NCI-H82 (cell line): Measurements from ENCODE around the gene RAB3B.
"Not testable (repeated sequence)": the region's sequence is repeated elsewhere in the genome, so short reads cannot be mapped to it uniquely, and the experiment has no call there.

Source experiments
- DNase-seq: peaks from one replicate; lab custom pipeline; 2025; lab: John Stamatoyannopoulos, UW

The RAB3B gene

GRCh38 chr1:51989582-51990477, 670 bp downstream of the RAB3B start:
- DNase-seq: no peak

- DNase-seq: no peak
Measured at GRCh38 chr1:51988254-51988653, 2.2 kb downstream of the RAB3B start.

- no peak for DNase-seq
Measured at GRCh38 chr1:51986718-51987117, 3.8 kb downstream of the RAB3B start.

GRCh38 chr1:51982161-51982560, 8.3 kb downstream of the RAB3B start:
- no peak for DNase-seq

- DNase-seq: no peak
Measured at GRCh38 chr1:51981555-51981954, 8.9 kb downstream of the RAB3B start.

GRCh38 chr1:51978099-51978498, 12.4 kb downstream of the RAB3B start:
- DNase-seq: no peak

- DNase-seq: no peak
Measured at GRCh38 chr1:51976846-51977602, 13.5 kb downstream of the RAB3B start.

- no peak for DNase-seq
Measured at GRCh38 chr1:51973587-51974474, 16.7 kb downstream of the RAB3B start.

- DNase-seq: no peak
Measured at GRCh38 chr1:51969038-51969705, 21.3 kb downstream of the RAB3B start.

- DNase-seq: no peak
Measured at GRCh38 chr1:51968632-51969031, 21.9 kb downstream of the RAB3B start.

- DNase-seq: not testable (repeated sequence)
Measured at GRCh38 chr1:51967213-51967791, 23.2 kb downstream of the RAB3B start.

GRCh38 chr1:51966559-51966958, 23.9 kb downstream of the RAB3B start:
- DNase-seq: peak; percentile 80

GRCh38 chr1:51964309-51964696, 26.2 kb downstream of the RAB3B start:
- DNase-seq: no peak

GRCh38 chr1:51963592-51964308, 26.8 kb downstream of the RAB3B start:
- DNase-seq: no peak

- no peak for DNase-seq
Measured at GRCh38 chr1:51962486-51963356, 27.8 kb downstream of the RAB3B start.

- DNase-seq: no peak
Measured at GRCh38 chr1:51961954-51962353, 28.5 kb downstream of the RAB3B start.

- DNase-seq: no peak
Measured at GRCh38 chr1:51961231-51961630, 29.3 kb downstream of the RAB3B start.

- peak; percentile 93 for DNase-seq
Measured at GRCh38 chr1:51960262-51960661, 30.2 kb downstream of the RAB3B start.

- DNase-seq: no peak
Measured at GRCh38 chr1:51958824-51959223, 31.7 kb downstream of the RAB3B start.

GRCh38 chr1:51957618-51958017, 32.9 kb downstream of the RAB3B start:
- DNase-seq: no peak
